HG03060 (cell line): ENCODE measurements around the gene LMBR1.
A peak's percentile ranks its signal among the peaks of the same experiment; 100 is the strongest.
"Not testable (repeated sequence)": the region's sequence is repeated elsewhere in the genome, so short reads cannot be mapped to it uniquely, and the experiment has no call there.

Source experiments
- ATAC-seq: cut with Tn5 transposase; IDR thresholded peaks from one replicate; pipeline ENCODE4 v1.9.1; 2021; ENCODE audit warnings: low read depth, moderate number of reproducible peaks; ENCODE audit not compliant: unreplicated experiment

LMBR1 gene

GRCh38 chr7:156892821-156893706, at the start of gene LMBR1:
LMBR1 (minus strand) TSS chr7:156893183; CDS start chr7:156892993, 190 bp downstream.
- peak; percentile 54 for ATAC-seq

- no peak for ATAC-seq
Measured at GRCh38 chr7:156942708-156943090, 49.7 kb upstream of the LMBR1 start.

GRCh38 chr7:156941393-156942182, 48.6 kb upstream of the LMBR1 start:
- no peak for ATAC-seq

GRCh38 chr7:156940421-156941122, 47.6 kb upstream of the LMBR1 start:
- ATAC-seq = no peak

GRCh38 chr7:156936766-156937165, 43.8 kb upstream of the LMBR1 start:
- ATAC-seq = not testable (repeated sequence)

GRCh38 chr7:156935250-156935649, 42.3 kb upstream of the LMBR1 start:
- no peak for ATAC-seq

GRCh38 chr7:156932006-156932405, 39.0 kb upstream of the LMBR1 start:
- ATAC-seq = no peak

- ATAC-seq = no peak
Measured at GRCh38 chr7:156929789-156930539, 37.0 kb upstream of the LMBR1 start.

- no peak for ATAC-seq
Measured at GRCh38 chr7:156928406-156928747, 35.4 kb upstream of the LMBR1 start.

- no peak for ATAC-seq
Measured at GRCh38 chr7:156927571-156928405, 34.8 kb upstream of the LMBR1 start.

- not testable (repeated sequence) for ATAC-seq
Measured at GRCh38 chr7:156925821-156926220, 32.8 kb upstream of the LMBR1 start.

GRCh38 chr7:156922304-156922703, 29.3 kb upstream of the LMBR1 start:
- not testable (repeated sequence) for ATAC-seq

GRCh38 chr7:156920487-156921373, 27.7 kb upstream of the LMBR1 start:
- not testable (repeated sequence) for ATAC-seq

- ATAC-seq = no peak
Measured at GRCh38 chr7:156920076-156920475, 27.1 kb upstream of the LMBR1 start.

GRCh38 chr7:156919132-156919713, 26.2 kb upstream of the LMBR1 start:
- no peak for ATAC-seq

GRCh38 chr7:156918635-156919034, 25.7 kb upstream of the LMBR1 start:
- ATAC-seq = no peak

- not testable (repeated sequence) for ATAC-seq
Measured at GRCh38 chr7:156909574-156910252, 16.7 kb upstream of the LMBR1 start.
